Stimulated activated CD4-positive, alpha-beta T cell treated with anti-CD3 and anti-CD28 coated beads, Interleukin-4, amount 100 ng/mL, for 4 hours (primary cell): ENCODE data around the gene EVPLL.
A peak's percentile ranks its signal among the peaks of the same experiment; 100 is the strongest.
"Not testable (repeated sequence)": the region's sequence is repeated elsewhere in the genome, so short reads cannot be mapped to it uniquely, and the experiment has no call there.

Experiments used
- DNase-seq, 2 experiments: peaks; one replicate each; pipeline ENCODE4 v3.0.0-alpha.2; 2020

Gene EVPLL

GRCh38 chr17:18379246-18380146 is 1.9 kb downstream of the EVPLL start:
- no peak for DNase-seq

DNA sequence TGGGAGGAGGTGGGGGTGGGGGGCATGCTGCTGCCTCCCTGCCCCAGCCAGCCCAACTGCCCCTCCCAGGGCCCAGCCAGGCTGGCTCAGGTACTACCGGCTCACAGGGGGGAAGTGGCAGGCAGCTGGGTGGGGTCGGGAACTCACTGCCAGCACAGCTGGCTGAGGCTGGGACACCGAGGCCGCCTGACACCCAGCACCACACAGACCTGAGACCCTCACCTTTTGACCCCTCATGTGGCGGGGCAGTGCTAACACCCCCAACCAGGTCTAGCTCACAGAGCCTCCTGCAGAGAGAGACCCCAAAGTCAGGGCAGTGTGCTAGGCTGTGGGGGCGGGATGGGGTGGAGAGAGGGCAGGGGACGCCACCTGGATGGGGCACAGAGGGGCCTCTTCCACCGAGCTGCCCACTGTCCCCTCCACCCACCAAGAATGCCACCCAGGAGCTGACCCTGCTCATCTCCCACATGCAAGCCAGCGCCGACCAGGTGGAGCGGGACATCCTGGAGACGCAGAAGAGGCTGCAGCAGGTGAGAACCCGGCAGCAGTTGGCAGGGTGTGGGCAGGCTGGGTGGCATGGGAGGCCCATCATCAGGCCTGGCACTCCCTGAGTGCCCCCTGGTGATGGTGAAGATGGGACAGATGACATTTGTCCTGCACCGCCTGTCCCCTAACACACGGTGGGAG is 3.0 kb downstream of the EVPLL start:
- DNase-seq, result no peak

DNA sequence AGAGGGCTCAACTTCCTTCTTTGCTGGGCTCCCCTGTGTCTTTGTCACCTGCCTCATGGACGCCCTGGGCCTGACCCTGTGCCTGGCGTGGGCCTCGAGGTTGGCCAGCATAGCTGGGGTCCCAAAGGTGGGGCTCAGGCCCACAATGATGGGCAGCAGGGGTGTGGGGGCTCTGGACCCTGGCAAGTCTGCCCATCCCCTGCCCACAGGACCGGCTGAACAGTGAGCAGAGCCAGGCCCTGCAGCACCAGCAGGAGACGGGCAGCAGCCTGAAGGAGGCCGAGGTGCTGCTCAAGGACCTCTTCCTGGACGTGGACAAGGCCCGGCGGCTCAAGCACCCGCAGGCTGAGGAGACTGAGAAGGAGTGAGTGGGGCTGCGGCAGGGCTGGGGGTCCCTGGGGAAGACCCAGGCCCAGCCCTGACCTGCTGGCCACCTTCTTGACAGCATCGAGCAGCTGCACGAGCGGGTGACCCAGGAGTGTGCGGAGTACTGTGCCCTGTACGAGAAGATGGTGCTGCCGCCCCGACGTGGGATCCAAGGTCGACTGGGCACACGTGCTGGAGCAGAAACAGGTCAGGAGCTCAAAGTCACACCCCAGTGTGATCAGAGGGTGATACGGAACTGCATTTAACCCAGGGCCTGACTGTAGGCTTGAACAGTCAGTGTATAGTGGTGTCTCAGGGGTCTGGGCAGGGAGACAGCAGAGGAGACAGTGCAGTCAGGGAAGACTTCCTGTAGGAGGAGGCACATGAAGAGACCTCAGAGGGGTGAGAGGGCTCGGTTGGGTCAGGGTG is 3.8 kb downstream of the EVPLL start:
- DNase-seq, result no peak

DNA sequence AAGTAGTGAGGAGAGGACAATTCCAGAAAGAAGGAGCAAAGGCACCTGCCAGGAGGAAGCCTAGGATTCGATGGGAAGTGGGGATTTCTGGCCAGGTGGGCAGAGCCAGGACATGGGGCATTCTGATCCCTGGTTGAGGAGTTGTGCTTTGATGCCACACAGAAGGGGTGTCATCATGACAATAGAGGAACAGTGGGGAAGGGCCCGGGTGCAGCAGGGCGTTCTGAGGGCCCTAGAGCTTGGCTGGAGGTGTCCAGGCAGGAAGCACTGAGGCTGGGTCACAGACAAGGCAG is 4.3 kb downstream of the EVPLL start:
- DNase-seq, result no peak

DNA sequence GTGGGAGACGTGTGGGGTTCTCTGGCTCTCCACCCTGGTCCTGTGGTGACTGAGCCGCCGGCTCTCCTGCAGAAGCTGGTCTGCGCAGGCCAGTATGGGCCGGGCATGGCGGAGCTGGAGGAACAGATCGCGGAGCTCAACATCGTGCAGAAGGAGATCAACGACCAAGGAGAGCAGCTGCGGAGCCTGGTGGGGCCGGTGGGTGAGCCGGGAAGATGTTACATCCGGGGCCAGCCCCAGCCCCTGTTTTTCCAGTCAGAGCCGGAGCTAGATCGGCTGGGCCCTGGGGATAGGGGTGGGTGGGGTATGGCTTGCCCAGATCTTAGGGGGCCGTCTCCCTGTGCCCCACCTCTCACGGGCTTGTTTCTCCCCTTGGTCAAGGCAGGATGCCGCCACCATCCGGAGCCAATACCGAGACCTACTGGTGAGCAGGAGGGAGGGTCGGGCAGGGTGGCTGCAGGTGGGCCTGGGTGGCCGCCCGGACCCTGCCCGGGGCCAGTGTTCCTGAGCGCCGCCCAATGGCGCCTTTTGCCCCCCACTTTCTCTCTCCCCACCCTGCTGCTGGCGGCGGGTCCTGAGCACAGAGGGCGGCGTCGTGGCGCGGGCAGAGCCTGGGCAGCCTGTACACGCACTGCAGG is 5.0 kb downstream of the EVPLL start:
- peak in 1 of 2 experiments; percentile 5 for DNase-seq

DNA sequence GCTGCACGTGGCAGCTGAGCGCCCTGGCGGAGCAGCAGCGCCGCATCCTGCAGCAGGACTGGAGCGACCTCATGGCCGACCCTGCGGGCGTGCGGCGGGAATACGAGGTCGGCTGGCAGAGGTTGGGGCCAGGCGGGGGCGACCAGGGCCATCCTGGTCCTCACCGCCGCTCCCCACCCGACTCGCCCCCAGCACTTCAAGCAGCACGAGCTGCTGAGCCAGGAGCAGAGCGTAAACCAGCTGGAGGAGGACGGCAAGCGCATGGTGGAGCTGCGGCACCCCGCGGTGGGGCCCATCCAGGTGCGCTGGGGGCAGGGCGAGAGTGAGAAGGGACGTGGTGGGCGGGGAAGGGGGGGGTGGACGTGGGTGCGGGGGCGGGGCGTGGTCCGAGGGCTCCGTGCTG is 5.5 kb downstream of the EVPLL start:
- DNase-seq, result peak; percentile 5 to 16

DNA sequence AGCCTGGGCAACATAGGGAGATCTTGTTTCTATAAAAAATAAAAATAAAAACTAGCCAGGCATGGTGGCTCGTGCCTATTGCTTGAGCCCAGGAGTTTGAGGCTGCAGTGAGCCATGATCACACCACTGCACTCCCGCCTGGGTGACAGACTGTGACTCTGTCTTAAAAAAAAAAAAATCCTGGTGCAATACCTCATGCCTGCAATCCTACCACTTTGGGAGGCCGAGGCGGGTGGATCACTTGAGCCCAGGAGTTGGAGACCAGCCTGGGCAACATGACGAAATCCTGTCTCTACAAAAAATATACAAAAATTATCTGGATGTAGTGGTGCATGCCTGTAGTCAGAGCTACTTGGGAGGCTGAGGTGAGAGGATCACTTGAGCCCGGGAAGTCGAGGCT is 6.7 kb downstream of the EVPLL start:
- DNase-seq, result not testable (repeated sequence)

DNA sequence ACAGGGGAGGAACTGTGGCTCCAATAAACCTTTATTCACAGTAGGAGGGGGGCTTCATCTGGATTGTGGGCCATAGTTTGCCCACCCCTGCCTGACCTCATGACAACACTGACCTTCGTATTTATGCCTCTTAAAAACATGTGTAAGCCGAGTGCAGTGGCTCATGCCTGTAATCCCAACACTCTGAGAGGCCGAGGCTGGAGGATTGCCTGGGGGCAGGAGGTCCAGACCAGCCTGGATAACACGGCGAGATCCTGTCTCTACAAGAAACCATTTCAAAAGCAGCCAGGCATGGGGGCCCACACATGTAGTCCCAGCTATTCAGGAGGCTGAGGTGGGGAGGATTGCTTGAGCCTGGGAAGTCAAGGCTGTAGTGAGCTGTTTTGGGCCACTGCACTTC is 10.0 kb downstream of the EVPLL start:
- not testable (repeated sequence) for DNase-seq

DNA sequence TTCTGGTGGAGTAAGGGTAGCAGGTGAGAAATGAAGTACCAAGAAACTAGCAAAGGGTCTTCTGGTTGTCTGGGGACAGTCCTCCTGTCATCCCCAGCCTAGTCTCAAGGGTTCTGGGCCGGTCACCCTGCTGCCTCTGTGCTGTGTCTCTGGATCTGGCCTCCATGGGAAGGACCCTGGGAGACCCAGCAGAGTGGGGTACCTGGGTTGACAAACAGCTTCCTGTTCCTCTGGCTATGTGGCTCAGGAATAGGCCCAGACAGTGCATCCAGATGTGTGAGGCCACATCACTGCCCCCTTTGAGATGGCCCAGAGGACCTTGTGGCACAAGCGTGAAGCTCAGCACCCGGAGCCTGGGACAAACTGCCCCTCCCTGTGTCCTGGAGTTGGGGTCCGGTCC is 10.7 kb downstream of the EVPLL start:
- DNase-seq, result not testable (repeated sequence)

GRCh38 chr17:18388728-18389127 is 11.2 kb downstream of the EVPLL start:
- not testable (repeated sequence) for DNase-seq

GRCh38 chr17:18401872-18402590 is 24.5 kb downstream of the EVPLL start:
- DNase-seq, result not testable (repeated sequence)

DNA sequence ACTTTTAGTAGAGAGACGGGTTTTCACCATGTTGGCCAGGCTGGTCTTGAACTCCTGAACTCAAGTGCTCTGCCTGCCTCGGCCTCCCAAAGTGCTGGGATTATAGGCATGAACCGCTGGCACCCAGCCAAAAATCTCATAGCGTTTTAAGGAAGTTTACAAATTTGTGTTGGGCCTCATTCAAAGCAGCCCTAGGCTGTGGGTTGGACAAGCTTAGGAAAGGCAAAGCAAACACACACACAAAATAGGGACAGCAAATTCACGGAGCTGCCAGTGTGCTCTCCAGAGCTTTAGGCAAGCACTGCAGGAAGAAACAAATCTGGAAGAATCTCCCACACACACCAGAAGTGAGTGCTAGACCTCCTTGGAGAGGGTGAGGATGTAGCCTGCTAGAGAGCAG is 25.6 kb downstream of the EVPLL start:
- not testable (repeated sequence) for DNase-seq

GRCh38 chr17:18403604-18404003 is 26.0 kb downstream of the EVPLL start:
- not testable (repeated sequence) for DNase-seq

DNA sequence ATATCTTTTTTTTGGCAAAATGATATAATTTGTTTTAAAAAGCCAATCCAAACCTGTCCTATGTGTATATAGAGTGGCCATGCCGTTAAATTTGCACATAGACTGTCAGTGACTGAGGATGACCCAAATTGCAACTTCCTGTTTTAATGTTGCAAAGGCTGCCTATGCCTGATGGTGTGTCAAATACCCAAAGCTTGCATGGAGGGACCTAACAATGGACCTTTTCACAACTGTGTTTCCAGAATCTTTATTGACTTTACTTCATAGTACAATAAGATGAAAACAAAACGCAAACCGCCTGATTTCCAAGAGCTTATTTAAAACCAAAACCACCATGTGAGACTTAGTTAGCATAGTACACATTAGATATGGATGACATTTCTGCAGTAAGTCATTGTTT is 31.3 kb downstream of the EVPLL start:
- DNase-seq, result not testable (repeated sequence)

DNA sequence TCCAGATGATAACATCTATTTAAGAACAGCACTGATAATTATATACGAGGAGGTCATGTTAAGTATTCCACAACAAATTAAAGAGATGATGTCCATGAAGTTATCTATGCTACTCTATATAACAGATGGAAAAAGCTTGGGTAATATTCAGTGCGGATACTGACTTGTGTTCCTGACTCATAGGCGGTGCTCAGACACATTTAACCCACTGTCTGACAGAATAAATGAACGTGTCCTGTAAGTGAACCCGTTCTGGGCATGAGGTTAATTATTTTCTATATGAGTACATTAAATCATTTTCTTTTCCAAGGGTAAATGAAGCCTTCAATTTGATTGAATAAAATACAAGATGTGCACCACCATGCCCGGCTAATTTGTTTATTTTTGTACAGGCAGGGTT is 31.7 kb downstream of the EVPLL start:
- DNase-seq, result not testable (repeated sequence)

DNA sequence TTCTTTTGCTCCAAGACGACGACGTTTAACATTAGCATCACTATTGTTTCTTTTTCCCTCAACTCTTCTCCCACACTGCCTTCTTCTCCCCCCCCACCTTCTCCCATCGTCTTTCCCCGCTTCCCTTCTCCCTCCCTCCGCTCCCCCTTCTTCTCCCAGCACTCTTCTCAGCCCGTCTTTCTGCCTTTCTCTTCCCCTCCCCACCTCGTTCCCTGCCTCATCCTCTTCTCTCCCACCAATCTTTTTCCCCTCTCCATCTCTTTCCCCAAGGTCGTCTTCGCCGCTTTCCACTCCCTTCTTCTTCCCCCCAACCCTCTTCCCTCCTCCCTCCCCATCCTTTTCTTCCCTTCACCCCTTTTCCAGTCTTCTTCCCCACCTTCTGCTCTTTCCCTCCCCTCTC is 33.2 kb downstream of the EVPLL start:
- not testable (repeated sequence) for DNase-seq

DNA sequence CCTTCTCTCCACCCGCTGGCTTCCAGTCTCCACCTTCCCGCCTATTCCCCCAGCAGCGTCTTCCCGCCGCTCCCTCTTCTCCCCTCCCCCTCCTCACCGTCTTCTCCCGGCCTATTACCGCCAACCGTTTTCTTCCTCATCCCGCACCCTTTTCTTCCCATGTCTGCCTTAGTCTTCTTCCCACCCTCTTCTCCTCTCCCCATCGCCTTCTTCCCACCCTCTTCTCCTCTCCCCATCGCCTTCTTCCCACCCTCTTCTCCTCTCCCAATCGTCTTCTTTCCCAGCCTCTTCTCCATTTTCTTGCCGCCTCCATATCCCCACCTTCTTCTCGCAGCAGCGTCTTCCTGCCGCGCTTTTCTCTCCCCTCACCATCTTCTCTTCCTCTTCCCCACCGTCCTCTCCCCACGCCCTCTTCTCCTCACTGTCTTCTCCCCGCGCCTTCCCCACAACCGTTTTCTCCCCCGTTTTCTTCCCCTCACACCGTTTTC is 33.8 kb downstream of the EVPLL start:
- peak; percentile 5 to 14 for DNase-seq

GRCh38 chr17:18412001-18412538 is 34.5 kb downstream of the EVPLL start:
- DNase-seq, result not testable (repeated sequence)

DNA sequence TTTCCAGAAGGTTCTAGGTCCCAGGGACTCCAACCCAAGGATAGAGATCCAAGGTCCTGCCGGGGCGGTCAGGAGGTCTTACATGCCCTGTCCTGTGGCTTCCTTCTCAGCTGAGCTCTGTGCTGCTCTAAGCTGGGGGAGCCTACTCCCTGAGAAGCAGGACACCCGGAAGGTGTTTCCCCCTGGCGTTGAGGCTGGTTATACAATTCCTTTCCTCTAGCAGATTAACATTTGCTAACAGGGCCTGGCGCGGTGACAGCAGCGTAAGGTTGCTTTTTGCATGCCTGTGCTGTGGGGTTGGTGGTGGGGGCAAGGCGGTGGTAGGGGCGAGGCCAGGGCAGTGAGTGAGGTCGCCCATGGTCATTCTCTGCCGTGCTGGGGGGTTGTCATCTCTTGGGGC is 43.9 kb downstream of the EVPLL start:
- not testable (repeated sequence) for DNase-seq

DNA sequence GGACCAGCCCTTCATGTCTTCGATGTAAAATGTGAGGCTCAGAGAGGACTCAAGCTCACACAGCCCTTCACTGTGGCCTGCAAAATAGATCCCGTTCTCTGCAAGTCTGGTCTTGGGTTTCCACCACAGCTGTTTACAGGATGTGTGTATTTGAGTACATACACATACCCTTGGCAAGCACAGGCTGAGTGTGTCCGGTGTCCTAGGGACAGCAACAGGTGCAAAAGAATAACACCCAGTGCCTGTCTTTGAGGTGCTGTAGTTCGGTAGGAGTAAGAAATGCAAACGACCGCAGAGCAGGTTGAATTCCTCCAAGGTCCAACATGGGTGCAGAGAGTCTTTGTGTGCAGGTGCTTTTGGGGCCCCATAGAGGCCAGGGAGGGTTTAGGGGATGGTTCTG is 44.9 kb downstream of the EVPLL start:
- not testable (repeated sequence) for DNase-seq

- DNase-seq, result not testable (repeated sequence)
These were observed 45.4 kb downstream of the EVPLL start for GRCh38 chr17:18423015-18423414.

GRCh38 chr17:18425593-18425992 is 48.0 kb downstream of the EVPLL start:
- not testable (repeated sequence) for DNase-seq
